Epithelial cell of proximal tubule (primary cell): ENCODE data around the gene NOC4L. TPM values are rescaled to one million over a fixed set of nuclear protein-coding genes. Genes with fewer than 3 reads are reported as not detected.

ENCODE experiments used
- DNase-seq: peaks from one replicate; pipeline ENCODE4 v3.0.0-alpha.2; 2011; ENCODE audit warnings: low read depth
- H3K4me3 ChIP-seq: 2 replicates; pipeline ENCODE4 v1.5.1; 2011; ENCODE audit warnings: low read depth, mild to moderate bottlenecking, low read length
- CTCF ChIP-seq: conservative IDR thresholded peaks from 2 replicates; pipeline ENCODE4 v1.5.1; 2012; ENCODE audit warnings: low read depth, mild to moderate bottlenecking, low read length
- total RNA-seq: library from RNA; depleted of rRNA; stranded (reverse); fragments of >200 nt; gene quantifications from 2 replicates; pipeline ENCODE4 v1.2.3, GENCODE V29; 2015

The NOC4L gene
- total RNA-seq, 1 donor from 2014 or later = 45.0 TPM

GRCh38 chr12:132179431-132180362 is 35.4 kb downstream of the NOC4L start:
- no peak overlapping the region for H3K4me3 ChIP-seq
- DNase-seq = no peak
- no peak for TF ChIP-seq CTCF

- DNase-seq = no peak
- H3K4me3 ChIP-seq = no peak overlapping the region
- TF ChIP-seq CTCF = no peak
Observed at GRCh38 chr12:132180648-132181546, 36.6 kb downstream of the NOC4L start.

GRCh38 chr12:132181570-132182200 is 37.4 kb downstream of the NOC4L start:
- no peak overlapping the region for H3K4me3 ChIP-seq
- no peak for DNase-seq
- no peak for TF ChIP-seq CTCF

- DNase-seq = no peak
- H3K4me3 ChIP-seq = no peak overlapping the region
- TF ChIP-seq CTCF = no peak
Observed at GRCh38 chr12:132182206-132182710, 38.0 kb downstream of the NOC4L start.

DNA sequence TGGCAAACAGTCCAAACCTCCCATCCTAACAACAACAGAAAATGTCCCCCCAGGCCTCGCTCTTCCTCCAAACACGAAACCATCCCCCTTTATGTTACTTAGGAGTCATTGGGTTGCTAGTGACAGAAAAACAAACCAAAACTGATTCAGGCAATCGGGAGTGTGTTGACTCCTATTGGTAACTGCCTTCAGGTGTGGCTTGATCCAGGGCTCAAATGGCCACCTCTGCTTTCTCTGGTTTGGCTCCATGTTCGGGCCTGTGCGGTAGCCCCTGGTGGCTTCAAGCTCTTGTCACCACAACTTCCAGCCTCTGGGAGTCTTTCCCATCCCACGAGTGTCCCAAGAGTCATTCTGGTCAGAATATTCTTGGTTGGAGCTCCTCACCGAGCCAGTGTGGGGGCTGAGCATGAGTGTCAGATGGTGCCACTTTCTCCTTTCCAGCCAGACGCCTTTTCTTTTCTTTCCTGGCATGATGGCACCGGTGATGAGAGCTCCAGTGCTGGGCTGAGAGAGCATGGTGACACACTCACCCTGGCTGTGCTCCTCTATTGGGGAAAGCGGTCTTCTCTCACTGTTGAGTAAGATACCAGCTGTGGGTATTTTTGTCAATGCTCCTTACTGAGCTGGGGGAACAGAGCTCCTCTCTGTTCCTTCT is 38.6 kb downstream of the NOC4L start:
- DNase-seq = no peak
- H3K4me3 ChIP-seq = no peak overlapping the region
- TF ChIP-seq CTCF = no peak

DNA sequence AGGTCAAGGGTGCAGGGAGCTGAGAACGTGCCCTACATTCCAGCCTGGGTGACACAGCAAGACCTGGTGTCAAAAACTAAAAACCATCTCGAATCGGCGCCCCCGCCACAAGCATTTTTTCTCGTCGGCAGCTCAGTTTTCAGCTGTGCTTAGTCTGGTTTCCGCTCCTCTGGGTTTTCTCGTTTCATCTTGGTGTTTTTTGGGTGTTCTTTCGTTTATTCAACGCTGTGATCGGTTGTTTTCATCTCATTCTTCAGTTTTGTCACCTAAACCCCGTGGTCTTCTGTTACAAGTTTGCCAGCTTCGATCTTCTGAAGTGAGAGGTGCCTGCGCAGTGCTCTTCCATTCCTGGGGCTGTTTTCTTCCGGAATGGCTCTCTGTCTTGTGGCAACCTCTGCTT is 41.4 kb downstream of the NOC4L start:
- no peak for TF ChIP-seq CTCF
- H3K4me3 ChIP-seq = no peak overlapping the region
- DNase-seq = no peak
